Endodermal cell (in vitro differentiated cells): ENCODE results near the gene SDC1. TPM values are rescaled to one million over a fixed set of nuclear protein-coding genes. Genes with fewer than 3 reads are reported as not detected.

ENCODE experiments used
- DNase-seq: peaks from one replicate; pipeline ENCODE4 v3.0.0-alpha.2; 2017
- H3K27ac ChIP-seq: 2 replicates; pipeline ENCODE4 v1.5.1; 2013; ENCODE audit warnings: mild to moderate bottlenecking, low read depth, low read length, moderate library complexity
- H3K27me3 ChIP-seq: 2 replicates; pipeline ENCODE4 v1.6.1; 2013; ENCODE audit warnings: mild to moderate bottlenecking, low read length, moderate library complexity; ENCODE audit not compliant: insufficient read depth, control insufficient read depth, poor library complexity, severe bottlenecking
- H3K36me3 ChIP-seq: 2 replicates; pipeline ENCODE4 v1.7.0; 2013; ENCODE audit warnings: mild to moderate bottlenecking, low read length, moderate library complexity; ENCODE audit not compliant: control insufficient read depth, insufficient read depth
- H3K4me1 ChIP-seq: one replicate; pipeline ENCODE4 v1.7.0; 2013; ENCODE audit warnings: low read length; ENCODE audit not compliant: control insufficient read depth, insufficient read depth
- H3K4me3 ChIP-seq: 2 replicates; pipeline ENCODE4 v1.5.1; 2013; ENCODE audit warnings: mild to moderate bottlenecking, low read length, moderate library complexity
- H3K9ac ChIP-seq: 2 replicates; pipeline ENCODE4 v1.6.1; 2013; ENCODE audit warnings: mild to moderate bottlenecking, low read length, moderate library complexity; ENCODE audit not compliant: poor library complexity, severe bottlenecking; ENCODE audit errors: extremely low read depth
- H3K9me3 ChIP-seq: 2 replicates; pipeline ENCODE4 v1.6.1; 2013; ENCODE audit warnings: mild to moderate bottlenecking, low read length, moderate library complexity; ENCODE audit not compliant: control insufficient read depth
- H3K27ac Mint-ChIP-seq: 2 replicates; pipeline ENCODE4 v1.8.0; 2020; ENCODE audit warnings: mixed read lengths
- H3K27me3 Mint-ChIP-seq: 2 replicates; pipeline ENCODE4 v1.8.0; 2021; ENCODE audit warnings: mild to moderate bottlenecking, mixed read lengths; ENCODE audit not compliant: insufficient read depth
- H3K36me3 Mint-ChIP-seq: 2 replicates; pipeline ENCODE4 v1.8.0; 2020; ENCODE audit warnings: low read depth, mixed read lengths
- H3K4me1 Mint-ChIP-seq: 2 replicates; pipeline ENCODE4 v1.8.0; 2020; ENCODE audit warnings: mixed read lengths
- H3K4me3 Mint-ChIP-seq: 2 replicates; pipeline ENCODE4 v1.8.0; 2020; ENCODE audit warnings: mild to moderate bottlenecking, moderate library complexity, mixed read lengths
- H3K9me3 Mint-ChIP-seq: 2 replicates; pipeline ENCODE4 v1.8.0; 2020; ENCODE audit warnings: mild to moderate bottlenecking, mixed read lengths
- WGBS, 2 experiments: methylation state at CpG; one replicate each; pipeline versions ENCODE4 v1.1.5 to v1.1.7; 2013; ENCODE audit warnings: missing lambda C conversion rate in 2 of 2, mixed read lengths in 1 of 2; ENCODE audit not compliant: insufficient coverage in 1 of 2, insufficient read length in 1 of 2; 5-methylcytosine and 5-hydroxymethylcytosine counted together
- total RNA-seq, 2 donors: library from RNA; stranded (reverse); fragmentation: NEBNext Ultra II Directional in 1 of 2; extraction: Animal tissue kit (Norgen Biotek cat#: 25700) in 1 of 2; gene quantifications; 2 replicates in 1 of 2; 3 replicates in 1 of 2; pipeline ENCODE4 v1.2.1, GENCODE V29; 2021
- TF ChIP-seq, protein P1 (sequence below): fragments of 200-600 bp; sonication (generic); conservative IDR thresholded peaks from 2 replicates; pipeline ENCODE4 v1.5.0; 2021; ENCODE audit warnings: antibody characterized with exemption, mild to moderate bottlenecking

SDC1 gene
- total RNA-seq, 2 donors from 2014 or later = 12.7 to 19.2 TPM

- Histone ChIP-seq H3K4me3 (no peak overlapping the region), H3K27ac (no peak overlapping the region), H3K27me3 (no peaks in the 10 kb centered on the region), H3K9me3 (no peaks in the 10 kb centered on the region), H3K4me1 (peaks cover 3% of the 10 kb centered on the region), H3K9ac (no peak overlapping the region), H3K36me3 (peaks cover 5% of the 10 kb centered on the region)
- TF ChIP-seq, protein P1, sequence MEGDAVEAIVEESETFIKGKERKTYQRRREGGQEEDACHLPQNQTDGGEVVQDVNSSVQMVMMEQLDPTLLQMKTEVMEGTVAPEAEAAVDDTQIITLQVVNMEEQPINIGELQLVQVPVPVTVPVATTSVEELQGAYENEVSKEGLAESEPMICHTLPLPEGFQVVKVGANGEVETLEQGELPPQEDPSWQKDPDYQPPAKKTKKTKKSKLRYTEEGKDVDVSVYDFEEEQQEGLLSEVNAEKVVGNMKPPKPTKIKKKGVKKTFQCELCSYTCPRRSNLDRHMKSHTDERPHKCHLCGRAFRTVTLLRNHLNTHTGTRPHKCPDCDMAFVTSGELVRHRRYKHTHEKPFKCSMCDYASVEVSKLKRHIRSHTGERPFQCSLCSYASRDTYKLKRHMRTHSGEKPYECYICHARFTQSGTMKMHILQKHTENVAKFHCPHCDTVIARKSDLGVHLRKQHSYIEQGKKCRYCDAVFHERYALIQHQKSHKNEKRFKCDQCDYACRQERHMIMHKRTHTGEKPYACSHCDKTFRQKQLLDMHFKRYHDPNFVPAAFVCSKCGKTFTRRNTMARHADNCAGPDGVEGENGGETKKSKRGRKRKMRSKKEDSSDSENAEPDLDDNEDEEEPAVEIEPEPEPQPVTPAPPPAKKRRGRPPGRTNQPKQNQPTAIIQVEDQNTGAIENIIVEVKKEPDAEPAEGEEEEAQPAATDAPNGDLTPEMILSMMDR = no peak
- Mint-ChIP-seq H3K4me1 (peaks cover 14% of the 10 kb centered on the region), H3K27me3 (peaks cover 7% of the 10 kb centered on the region), H3K27ac (no peak overlapping the region), H3K36me3 (peaks cover 27% of the 10 kb centered on the region), H3K4me3 (no peak overlapping the region), H3K9me3 (peaks cover 3% of the 10 kb centered on the region)
- WGBS, 2 experiments = 94 to 100% methylated on average over 2 to 10 of the region's 10 CpGs
- DNase-seq = no peak
Measured at GRCh38 chr2:20203072-20203471, 21.9 kb downstream of the SDC1 start.

GRCh38 chr2:20201671-20202070 is 23.3 kb downstream of the SDC1 start:
- no peak for DNase-seq
- H3K4me1 ChIP-seq = no peaks in the 10 kb centered on the region

DNA sequence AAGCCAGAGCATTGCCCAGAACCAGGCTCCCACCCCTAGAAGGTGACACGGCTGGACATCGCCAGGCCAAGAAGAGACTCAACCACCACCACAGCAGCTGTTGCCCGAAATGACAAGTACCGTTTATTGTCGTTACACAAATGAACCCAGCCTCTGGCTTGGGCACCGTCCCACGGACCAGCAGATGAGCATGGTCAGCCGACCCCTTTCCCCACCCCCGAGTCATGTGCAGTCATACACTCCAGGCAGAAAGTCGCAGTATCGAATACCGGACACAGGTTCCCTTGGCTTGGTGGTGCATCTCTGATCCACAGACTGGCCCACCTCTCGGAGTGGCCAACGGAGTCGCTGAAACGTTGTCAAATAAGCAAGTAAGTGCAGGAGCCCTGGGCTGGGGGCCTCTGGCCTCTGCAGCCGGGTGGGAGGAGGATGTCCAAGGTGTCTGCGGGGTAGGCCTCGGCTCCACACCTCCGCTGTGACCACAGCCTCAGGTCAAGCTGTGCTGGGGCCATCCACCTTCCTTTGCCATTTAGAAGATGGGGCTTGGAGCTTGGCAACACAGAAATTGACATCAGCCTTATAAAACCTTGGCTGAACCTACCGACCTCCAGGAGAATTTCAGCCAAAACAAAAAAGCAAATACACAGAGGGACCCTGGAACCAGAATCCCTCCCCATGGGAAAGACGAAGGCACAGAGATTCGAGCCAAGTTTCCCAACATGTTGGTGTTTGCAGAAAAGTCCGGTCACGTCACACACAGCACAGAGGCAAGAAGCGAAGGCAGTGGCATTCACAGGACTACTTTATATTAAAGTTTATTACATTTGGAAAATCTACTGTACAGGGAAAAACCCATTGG is 24.0 kb downstream of the SDC1 start:
- Histone ChIP-seq H3K27me3 (no peaks in the 10 kb centered on the region), H3K9ac (no peak overlapping the region), H3K9me3 (no peaks in the 10 kb centered on the region), H3K4me1 (no peaks in the 10 kb centered on the region), H3K27ac (no peak overlapping the region), H3K4me3 (no peak overlapping the region), H3K36me3 (peaks cover 5% of the 10 kb centered on the region)
- Mint-ChIP-seq H3K36me3 (peaks cover 27% of the 10 kb centered on the region), H3K9me3 (peaks cover 3% of the 10 kb centered on the region), H3K4me1 (no peaks in the 10 kb centered on the region), H3K4me3 (no peak overlapping the region), H3K27me3 (peaks cover 8% of the 10 kb centered on the region), H3K27ac (no peak overlapping the region)
- 95% methylated on average over 17 to 26 of the region's 26 CpGs for WGBS, 2 experiments
- no peak for DNase-seq
- TF ChIP-seq, protein P1 = no peak

More at GRCh38 chr2:20201671-20202070, 23.3 kb downstream of the SDC1 start:
- H3K36me3 Mint-ChIP-seq = peaks cover 27% of the 10 kb centered on the region
- no peak overlapping the region for H3K9ac ChIP-seq
- WGBS, 2 experiments = 92 to 93% methylated on average over 14 to 17 of the region's 17 CpGs
- no peaks in the 10 kb centered on the region for H3K27me3 ChIP-seq
- H3K27ac Mint-ChIP-seq = no peak overlapping the region
- H3K4me3 ChIP-seq = no peak overlapping the region
- H3K4me3 Mint-ChIP-seq = no peak overlapping the region
- peaks cover 5% of the 10 kb centered on the region for H3K36me3 ChIP-seq
- peaks cover 3% of the 10 kb centered on the region for H3K9me3 Mint-ChIP-seq
- peaks cover 8% of the 10 kb centered on the region for H3K27me3 Mint-ChIP-seq
- TF ChIP-seq, protein P1 = no peak
- H3K27ac ChIP-seq = no peak overlapping the region
- H3K9me3 ChIP-seq = no peaks in the 10 kb centered on the region
- peaks cover 3% of the 10 kb centered on the region for H3K4me1 Mint-ChIP-seq
